PFSK-1 (cell line): ENCODE data around the gene CMIP.

Experiments used
- FOXP2 ChIP-seq: optimal IDR thresholded peaks from 2 replicates; pipeline ENCODE3; 2011; ENCODE audit warnings: borderline replicate concordance, control low read depth, inconsistent platforms; ENCODE audit not compliant: insufficient read depth; ENCODE audit errors: extremely low read length, extremely low read depth
- POLR2AphosphoS5 ChIP-seq: IDR thresholded peaks from 2 replicates; pipeline ENCODE4 v1.6.1; 2012; ENCODE audit warnings: low read depth, mild to moderate bottlenecking, control low read depth, low read length, moderate library complexity
- REST ChIP-seq, 2 experiments: IDR thresholded peaks; 2 replicates each; pipeline versions ENCODE4 v1.6.1 to v1.8.0; 2011 to 2012; ENCODE audit warnings: low read depth in 2 of 2, low read length in 2 of 2, control low read depth in 1 of 2, inconsistent platforms in 1 of 2, mild to moderate bottlenecking in 1 of 2, moderate library complexity in 1 of 2; ENCODE audit not compliant: insufficient read depth in 1 of 2
- SIN3A ChIP-seq: IDR thresholded peaks from 2 replicates; pipeline ENCODE4 v1.6.1; 2012; ENCODE audit warnings: mild to moderate bottlenecking, low read length, moderate library complexity, borderline replicate concordance; ENCODE audit not compliant: insufficient read depth
- TAF1 ChIP-seq: IDR thresholded peaks from 2 replicates; pipeline ENCODE4 v1.6.1; 2012; ENCODE audit warnings: low read length, control low read depth, borderline replicate concordance; ENCODE audit not compliant: insufficient read depth

CMIP gene

DNA sequence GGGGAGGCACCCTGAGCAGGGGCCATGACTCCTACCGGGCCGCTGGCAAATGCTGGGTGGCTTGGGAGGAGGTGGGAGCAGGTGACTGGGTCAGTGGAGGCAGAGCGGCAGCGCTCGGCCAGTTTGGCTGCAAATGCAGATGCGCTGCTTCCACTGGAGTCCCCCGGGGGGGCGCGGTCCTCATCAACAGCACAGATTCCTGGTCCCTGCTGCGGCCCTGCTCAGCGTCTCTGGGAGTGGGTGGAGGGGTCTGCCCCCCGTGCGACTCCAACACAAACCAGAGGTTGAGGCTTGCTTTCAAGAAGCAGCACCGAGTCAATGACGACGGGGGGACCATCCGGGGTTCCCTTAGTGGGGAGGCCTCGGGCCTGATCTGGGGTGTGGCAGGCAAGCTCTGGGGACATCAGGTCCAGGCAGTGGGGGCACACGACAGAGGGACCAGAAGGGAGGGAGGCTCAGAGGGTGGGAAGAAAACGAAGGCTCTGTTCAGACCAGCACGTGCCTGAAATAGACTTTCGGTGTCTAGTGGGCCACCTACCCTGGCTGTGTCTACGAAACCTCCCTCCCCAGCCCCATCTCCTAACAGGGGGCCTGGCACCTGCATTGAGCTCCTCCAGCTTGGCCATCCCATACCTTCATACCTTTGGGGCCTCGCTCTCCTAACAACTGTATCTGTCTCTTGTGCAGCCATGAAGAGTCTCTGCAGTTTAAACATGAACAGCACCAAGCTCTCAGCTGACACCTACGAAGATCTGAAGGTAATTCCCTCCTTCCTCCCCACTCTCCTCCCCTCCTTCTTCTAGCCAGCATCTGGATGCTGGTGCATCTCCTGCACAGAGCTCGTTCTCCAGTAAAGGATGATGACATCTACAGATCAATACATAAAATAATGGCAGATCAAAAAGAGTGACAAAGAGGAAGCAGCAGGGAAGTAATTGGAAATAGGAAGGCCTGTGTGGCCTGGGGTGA is 262.0 kb downstream of the CMIP start:
- no peak for TF ChIP-seq FOXP2
- TF ChIP-seq REST (IDR thresholded peaks at IDR 0.05; ENCODE audit: insufficient read depth in 1 of 2, low read depth in 2 of 2, low read length in 2 of 2): no peak
- TF ChIP-seq POLR2AphosphoS5: no peak
- no peak for TF ChIP-seq TAF1
- no peak for TF ChIP-seq SIN3A

- no peak for TF ChIP-seq TAF1
- no peak for TF ChIP-seq SIN3A
- no peak for TF ChIP-seq FOXP2
- TF ChIP-seq POLR2AphosphoS5: no peak
- TF ChIP-seq REST (IDR thresholded peaks at IDR 0.05; ENCODE audit: insufficient read depth in 1 of 2, low read depth in 2 of 2, low read length in 2 of 2): no peak
These were observed 263.0 kb downstream of the CMIP start for GRCh38 chr16:81707411-81708265.

DNA sequence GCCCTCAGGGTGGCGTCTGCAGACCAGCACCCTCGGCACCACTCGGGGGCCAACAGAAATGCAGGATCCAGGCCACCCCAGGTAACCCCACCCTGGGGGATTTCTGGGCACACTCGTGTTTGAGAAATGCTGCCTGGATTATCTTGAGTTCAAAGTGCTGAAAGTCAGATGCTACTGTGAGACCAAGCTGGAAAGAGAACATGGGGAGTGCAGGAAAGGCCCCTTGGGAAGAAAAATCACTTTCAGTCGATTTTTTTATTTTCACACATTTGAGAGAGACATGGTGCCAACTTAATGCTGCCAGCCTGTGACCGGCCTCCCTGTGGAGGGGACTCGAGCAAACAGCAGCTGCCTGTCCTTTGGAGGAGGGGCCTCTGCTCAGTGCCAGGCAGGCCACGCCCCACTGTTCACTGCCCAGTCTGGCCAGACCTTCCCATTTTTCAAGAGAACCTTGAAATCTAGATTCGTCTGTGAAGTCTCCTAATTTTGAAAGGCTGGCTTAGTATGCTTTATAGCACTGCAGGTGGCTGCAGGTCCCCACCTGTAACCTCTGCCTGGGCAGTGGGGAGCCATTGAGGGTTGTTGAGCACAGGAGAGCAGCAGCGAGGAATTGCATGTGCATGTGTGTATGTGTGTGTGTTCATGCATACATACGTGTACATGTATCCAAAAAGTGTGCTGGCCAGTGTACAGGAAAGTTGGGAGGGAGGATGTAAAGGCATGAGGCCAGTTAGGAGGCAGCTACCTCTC is 263.8 kb downstream of the CMIP start:
- no peak for TF ChIP-seq POLR2AphosphoS5
- TF ChIP-seq TAF1: no peak
- TF ChIP-seq REST (IDR thresholded peaks at IDR 0.05; ENCODE audit: insufficient read depth in 1 of 2, low read depth in 2 of 2, low read length in 2 of 2): no peak

- TF ChIP-seq REST (IDR thresholded peaks at IDR 0.05; ENCODE audit: insufficient read depth in 1 of 2, low read depth in 2 of 2, low read length in 2 of 2) (no peak), SIN3A (no peak), TAF1 (no peak), POLR2AphosphoS5 (no peak), FOXP2 (no peak)
These were observed 264.6 kb downstream of the CMIP start for GRCh38 chr16:81709016-81709900.
